Activated CD8-positive, alpha-beta memory T cell treated with anti-CD3 and anti-CD28 coated beads for 24 hours (primary cell): Measurements from ENCODE around the gene LUZP4.
"Not testable (repeated sequence)": the region's sequence is repeated elsewhere in the genome, so short reads cannot be mapped to it uniquely, and the experiment has no call there.

Source experiments
- DNase-seq: peaks from one replicate; pipeline ENCODE4 v3.0.0-alpha.2; 2020

LUZP4 gene, protein sequence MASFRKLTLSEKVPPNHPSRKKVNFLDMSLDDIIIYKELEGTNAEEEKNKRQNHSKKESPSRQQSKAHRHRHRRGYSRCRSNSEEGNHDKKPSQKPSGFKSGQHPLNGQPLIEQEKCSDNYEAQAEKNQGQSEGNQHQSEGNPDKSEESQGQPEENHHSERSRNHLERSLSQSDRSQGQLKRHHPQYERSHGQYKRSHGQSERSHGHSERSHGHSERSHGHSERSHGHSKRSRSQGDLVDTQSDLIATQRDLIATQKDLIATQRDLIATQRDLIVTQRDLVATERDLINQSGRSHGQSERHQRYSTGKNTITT

GRCh38 chrX:115289465-115289864 lies at the start of gene LUZP4:
TSS of gene LUZP4 (plus strand) at chrX:115289715. CDS start at chrX:115289760, 45 bp downstream.
- DNase-seq: no peak

DNA sequence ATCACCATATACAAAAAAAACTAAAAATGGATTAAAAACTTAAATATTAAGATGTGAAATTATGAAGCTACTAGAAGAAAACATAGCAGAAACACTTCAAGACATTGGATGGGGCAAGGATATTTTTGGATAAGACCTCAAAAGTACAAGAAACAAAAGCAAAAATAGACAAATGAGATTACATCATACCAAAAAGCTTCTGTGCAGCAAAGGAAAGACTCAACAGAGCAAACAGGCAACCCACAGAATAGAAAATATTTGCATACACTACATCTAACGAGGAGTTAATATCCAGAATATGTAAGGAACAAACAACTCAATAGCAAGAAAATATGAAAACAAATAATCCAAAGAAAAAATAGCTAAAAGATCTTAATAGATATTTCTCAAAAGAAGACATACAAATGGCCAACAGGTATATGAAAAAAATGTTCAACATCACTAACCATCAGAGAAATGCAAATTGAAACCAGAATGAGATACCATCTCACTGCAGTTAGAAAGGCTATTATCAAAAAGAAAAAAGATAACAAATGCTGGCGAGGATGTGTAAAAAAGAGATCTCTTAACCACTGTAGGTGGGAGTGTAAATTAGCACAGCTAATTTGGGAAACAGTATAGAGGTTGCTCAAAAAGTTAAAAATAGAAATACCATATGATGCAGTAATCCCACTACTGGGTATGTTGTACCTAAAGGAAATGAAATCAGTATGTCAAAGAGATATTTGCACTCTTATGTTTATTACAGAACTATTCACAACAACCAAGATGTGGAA lies 37.9 kb upstream of the LUZP4 start:
- DNase-seq: no peak

- DNase-seq: no peak
These were observed 34.5 kb upstream of the LUZP4 start for GRCh38 chrX:115255003-115255402.

DNA sequence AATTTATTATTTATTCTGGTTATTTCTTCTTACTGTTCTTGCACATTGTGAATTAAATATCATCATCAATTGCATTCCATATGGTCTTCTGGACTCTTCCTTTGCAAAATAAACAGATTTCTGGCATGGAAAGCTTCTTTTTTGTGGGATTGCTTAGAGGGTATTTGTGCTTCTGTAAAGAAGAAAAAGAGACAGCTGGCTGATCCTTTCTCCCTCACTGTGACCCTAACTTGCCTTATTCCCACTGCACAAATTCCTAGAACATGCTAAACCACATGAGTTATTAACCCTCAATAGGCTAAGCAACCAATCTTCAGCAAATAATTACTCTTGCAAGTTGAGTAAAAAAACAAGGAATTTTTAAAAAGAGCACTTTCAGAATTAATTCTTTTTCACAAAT lies 31.8 kb upstream of the LUZP4 start:
- DNase-seq: no peak

- DNase-seq: no peak
These were observed 30.2 kb upstream of the LUZP4 start for GRCh38 chrX:115259238-115259875.

DNA sequence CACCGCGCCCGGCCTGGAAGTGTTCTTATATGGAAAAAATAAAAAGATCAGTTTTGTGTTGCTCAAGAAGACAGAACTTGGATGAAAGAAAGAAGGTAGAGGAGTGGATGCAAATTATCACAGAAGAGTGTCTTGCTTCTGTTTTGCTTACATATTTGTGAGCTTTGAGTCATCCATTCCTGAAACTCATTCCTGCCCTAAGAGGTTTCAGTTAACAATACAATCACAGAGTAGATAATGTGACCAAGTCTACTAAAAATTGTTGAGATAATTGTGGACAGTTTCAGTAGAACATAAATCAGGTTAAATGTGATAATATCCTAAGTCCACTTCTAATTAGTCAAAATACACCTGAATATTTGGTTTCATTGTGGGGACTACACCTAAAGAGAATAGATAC lies 29.2 kb upstream of the LUZP4 start:
- DNase-seq: no peak

DNA sequence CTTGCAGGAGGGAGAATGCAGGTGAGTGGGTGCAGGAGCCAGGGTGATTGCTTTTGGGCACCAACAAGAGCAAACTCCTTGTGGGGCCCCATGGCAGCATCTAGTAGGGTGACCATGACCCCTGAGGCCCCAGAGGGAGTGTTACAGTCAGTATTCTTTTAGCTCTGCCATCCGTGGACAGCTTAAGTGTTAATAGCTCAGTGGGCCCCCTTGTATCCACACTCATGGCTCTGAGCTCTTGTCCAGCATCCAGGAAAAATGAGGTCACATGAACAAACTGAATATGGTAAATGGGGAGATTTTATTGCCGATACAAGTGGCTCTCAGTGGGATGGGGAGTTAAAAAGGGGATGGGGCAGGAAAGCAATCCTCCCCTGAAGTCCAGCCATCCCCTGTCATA lies 28.4 kb upstream of the LUZP4 start:
- DNase-seq: no peak

- DNase-seq: no peak
These were observed 25.5 kb upstream of the LUZP4 start for GRCh38 chrX:115264009-115264408.

- DNase-seq: no peak
These were observed 23.2 kb upstream of the LUZP4 start for GRCh38 chrX:115266300-115266699.

DNA sequence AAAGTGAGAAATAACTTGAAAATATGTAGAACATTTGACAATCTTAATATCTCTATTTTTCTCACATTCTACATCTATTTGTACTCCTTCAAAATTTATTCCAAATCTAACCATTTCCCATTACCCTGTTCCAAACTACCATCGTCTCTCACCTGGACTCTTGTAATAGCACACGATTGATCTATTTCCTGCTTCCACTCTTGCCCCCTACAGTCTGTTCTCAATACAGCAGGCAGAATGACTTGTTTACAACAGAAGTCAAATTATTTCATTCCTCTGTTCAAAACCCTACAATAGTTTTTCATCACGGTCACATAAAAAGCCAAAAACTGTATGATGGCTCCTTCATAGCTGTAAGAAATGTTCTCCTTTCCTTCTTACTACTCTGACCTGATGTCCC lies 21.1 kb upstream of the LUZP4 start:
- DNase-seq: no peak

DNA sequence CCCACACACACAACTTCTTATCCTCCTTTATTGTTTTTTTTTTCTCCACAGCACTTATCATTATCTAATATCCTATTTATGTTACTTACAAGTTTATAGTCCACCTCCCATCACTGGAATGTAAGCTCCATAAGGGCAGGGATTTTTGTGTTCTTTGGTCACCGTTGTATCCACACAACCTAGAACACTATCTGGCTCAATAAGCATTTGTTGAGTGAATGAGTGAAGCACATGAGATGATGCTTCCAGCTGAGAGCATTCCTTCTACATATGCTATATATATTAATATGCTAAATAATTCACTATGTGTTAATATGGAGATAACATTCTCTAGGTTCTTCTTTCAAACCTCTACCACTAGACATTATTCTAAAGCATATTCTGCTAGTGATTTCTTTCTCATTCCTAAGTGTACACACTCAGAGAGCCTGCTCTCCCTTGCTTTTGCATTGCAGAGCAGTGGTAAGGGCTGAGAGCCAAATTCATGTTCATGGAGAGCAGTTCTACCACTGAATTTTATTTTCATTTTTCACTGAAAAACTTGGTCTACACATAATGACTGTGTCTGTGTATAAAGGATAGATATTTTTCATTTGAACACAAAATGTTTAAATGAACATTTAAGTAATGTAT lies 20.3 kb upstream of the LUZP4 start:
- DNase-seq: no peak

- no peak for DNase-seq
These were observed 4.6 kb upstream of the LUZP4 start for GRCh38 chrX:115284877-115285276.

GRCh38 chrX:115297189-115297588 lies 7.7 kb downstream of the LUZP4 start:
- DNase-seq: no peak

DNA sequence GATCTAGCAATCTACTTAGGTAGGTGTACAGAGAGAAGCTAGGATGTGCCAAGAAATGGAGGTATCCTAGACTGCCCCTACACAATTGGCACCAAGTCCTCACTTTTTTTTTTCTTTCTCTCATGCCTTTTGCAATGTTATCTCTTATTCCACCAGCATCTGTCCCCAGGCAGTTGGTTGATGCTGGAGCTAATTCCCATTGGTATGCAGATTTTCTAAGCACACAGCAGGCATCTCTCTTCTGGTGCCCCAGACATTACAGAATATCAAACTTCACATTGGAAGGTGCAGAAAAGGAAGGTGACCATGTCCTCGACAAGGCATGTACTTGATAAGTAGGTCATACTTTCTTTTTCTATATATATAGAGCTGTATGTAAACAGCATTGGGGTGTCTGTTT lies 21.6 kb downstream of the LUZP4 start:
- no peak for DNase-seq

DNA sequence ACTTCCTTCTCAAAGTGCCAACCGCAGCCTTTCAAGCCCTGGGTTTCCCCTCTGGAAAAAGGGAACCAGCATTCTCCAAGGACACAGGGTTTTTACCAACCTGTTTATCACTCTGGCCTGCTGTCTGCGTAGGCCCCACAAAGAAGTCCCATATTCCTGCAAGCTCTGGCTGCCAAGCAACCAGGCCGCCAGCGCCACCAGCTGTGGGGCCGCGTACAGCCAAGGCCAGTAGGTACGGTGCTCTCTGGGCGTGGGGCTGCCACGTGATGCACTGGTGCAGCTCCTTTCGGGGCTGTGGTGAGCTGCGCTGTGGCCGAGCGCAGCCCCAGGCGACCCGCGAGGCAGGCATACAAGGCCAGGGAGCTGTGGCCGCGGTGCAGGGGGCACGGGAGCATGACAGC lies 22.1 kb downstream of the LUZP4 start:
- DNase-seq: no peak

DNA sequence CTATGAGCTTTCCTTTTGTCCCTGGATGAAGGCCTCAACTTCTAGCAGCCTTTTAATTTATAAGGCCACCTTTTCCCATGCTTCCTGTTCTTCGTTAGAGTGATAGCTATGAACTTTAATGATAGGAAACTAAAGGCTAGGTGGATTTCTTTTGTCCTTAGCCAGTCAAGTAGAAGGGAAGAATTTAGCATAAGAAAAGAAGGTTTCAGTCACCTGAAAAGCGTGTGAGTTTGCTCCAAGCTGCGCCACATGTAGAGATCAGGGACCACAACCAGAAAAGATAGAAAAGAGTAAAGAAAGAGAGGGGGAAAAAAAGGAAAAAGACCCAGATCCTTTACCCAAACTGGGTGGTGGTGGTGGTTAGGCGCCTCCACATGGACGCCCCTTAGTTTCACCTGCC lies 28.6 kb downstream of the LUZP4 start:
- DNase-seq: no peak

DNA sequence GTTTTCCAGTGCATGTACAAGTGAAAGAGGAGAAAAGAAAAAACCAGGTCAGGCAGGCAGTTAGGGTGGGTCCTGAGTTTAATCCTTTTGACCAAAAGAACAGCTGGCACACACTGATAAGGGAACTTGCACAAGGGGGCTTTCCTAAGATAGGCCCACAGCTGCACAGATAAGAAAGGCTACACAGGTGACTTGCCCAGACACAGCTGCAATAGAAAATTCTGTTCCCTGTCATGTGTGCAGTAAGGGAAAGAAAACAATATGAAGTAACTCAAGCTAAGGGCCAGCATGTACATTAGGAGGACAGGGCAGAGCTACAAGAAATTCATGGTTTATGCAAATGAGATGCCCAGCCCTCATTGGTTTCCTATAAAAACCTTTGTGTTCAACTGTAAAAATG lies 32.9 kb downstream of the LUZP4 start:
- no peak for DNase-seq

DNA sequence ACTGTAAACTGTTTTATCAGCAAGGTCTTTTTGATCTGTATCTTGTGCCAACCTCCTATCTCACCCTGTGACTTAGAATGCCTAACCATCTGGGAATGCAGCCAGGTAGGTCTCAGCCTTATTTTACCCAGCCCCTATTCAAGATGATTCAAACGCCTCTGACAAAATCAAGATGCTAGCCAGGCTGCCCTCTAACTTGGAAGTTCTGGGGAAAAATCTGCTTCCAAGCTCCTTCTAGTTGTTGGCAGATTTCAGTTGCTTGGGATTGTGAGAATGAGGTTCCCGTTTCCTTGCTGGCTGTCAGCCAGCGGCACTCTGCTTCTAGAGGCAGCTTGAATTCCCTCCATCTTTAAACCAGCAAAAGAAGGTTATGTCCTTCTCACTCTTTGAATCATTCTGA lies 34.7 kb downstream of the LUZP4 start:
- no peak for DNase-seq

DNA sequence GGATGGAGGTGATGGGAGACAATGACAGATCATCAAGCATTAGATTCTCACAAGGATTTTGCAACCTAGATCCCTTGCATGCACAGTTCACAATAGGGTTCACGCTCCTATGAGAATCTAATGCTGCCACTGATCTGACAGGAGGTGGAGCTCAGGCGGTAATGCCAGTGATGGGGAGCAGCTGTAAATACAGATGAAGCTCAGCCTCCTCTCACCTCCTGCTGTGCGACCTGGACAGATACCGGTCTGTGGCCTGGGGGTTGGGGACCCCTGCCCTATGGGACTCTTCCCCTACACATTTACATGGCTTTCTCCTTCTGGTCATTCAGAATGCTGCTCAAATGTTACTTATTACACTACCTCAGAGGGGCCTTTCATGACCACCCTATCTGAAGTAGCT lies 39.8 kb downstream of the LUZP4 start:
- DNase-seq: not testable (repeated sequence)

- no peak for DNase-seq
These were observed 41.1 kb downstream of the LUZP4 start for GRCh38 chrX:115330498-115331168.

GRCh38 chrX:115332832-115333231 lies 43.3 kb downstream of the LUZP4 start:
- DNase-seq: no peak

DNA sequence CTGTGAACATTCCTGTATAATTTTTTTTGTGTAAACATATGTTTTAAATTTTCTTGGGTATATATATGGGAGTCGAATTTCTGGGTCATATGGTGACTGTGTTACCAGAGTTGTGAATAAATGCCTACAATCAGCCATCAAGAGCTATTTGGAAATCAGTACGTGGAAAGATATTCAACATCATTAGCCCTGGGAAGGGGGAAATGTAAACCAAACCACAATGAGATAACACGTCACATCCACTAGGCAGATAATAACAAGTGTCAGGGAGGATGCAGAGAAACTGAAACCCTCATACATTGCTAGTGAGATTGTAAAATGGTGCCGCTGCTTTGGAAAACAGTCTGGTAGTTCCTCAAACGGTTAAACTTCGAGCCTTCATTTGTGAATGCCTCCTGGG lies 43.9 kb downstream of the LUZP4 start:
- DNase-seq: no peak
